SJCRH30 (cell line): ENCODE measurements around the gene EXOSC5. TPM values are rescaled to one million over a fixed set of nuclear protein-coding genes. Genes with fewer than 3 reads are reported as not detected.

ENCODE experiments used
- DNase-seq, 2 experiments: peaks; one replicate each; pipeline ENCODE4 v3.0.0-alpha.2; 2015 to 2020
- H3K27ac ChIP-seq: fragments of 250-450 bp; sonication (Bioruptor Pico); 2 replicates; pipeline ENCODE4 v1.5.1; 2020; ENCODE audit warnings: mild to moderate bottlenecking, moderate library complexity
- H3K27me3 ChIP-seq: fragments of 250-450 bp; sonication (Bioruptor Pico); 2 replicates; pipeline ENCODE4 v1.5.1; 2020; ENCODE audit warnings: mild to moderate bottlenecking, moderate library complexity
- H3K36me3 ChIP-seq: fragments of 250-450 bp; sonication (Bioruptor Pico); 2 replicates; pipeline ENCODE4 v1.5.1; 2020; ENCODE audit warnings: mild to moderate bottlenecking, moderate library complexity
- H3K4me1 ChIP-seq: fragments of 250-450 bp; sonication (Bioruptor Pico); 2 replicates; pipeline ENCODE4 v1.5.1; 2020; ENCODE audit warnings: mild to moderate bottlenecking, moderate library complexity
- H3K4me3 ChIP-seq: fragments of 250-450 bp; sonication (Bioruptor Pico); 2 replicates; pipeline ENCODE4 v1.5.1; 2020; ENCODE audit warnings: mild to moderate bottlenecking, moderate library complexity
- H3K9me3 ChIP-seq: fragments of 250-450 bp; sonication (Bioruptor Pico); replicated peaks from 2 replicates; pipeline ENCODE4 v1.5.1; 2020; ENCODE audit warnings: mild to moderate bottlenecking, moderate library complexity
- total RNA-seq: library from RNA; depleted of rRNA; stranded (reverse); fragments of >200 nt; shearing (Covaris generic); gene quantifications from 2 replicates; pipeline ENCODE4 v1.2.3, GENCODE V29; 2014; rRNA removed

EXOSC5 gene
- total RNA-seq, 1 experiment from 2014 or later: 59.9 TPM

DNA sequence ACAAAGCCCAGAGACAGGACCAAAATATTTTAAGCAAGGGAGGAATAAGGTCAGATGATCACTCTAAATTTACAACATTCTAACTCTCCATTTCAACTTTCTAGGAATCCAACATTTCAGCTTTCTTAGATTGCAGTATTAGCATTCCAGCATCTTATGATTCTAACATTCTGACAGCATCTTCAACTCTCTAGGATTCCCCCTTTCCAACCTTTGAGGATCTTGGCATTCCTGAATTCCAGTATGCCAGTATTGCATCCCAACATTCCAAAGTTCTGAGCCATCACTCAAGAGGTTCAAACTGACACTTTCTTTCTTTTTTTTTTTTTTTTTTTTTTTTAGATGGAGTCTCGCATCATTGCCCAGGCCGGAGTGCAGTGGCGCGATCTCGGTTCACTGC is 57.2 kb downstream of the EXOSC5 start:
- Histone ChIP-seq H3K9me3 (no peaks in the 10 kb centered on the region), H3K27me3 (no peaks in the 10 kb centered on the region), H3K4me3 (no peak overlapping the region), H3K4me1 (no peaks in the 10 kb centered on the region), H3K36me3 (peaks cover 52% of the 10 kb centered on the region), H3K27ac (no peak overlapping the region)
- no peak for DNase-seq

Other genes with a start within 250 kb of the EXOSC5 start
- gene CYP2S1, start 204.1 kb downstream of the EXOSC5 start, total RNA-seq: not detected in 2 replicates
- 24.1 and 25.1 TPM in 2 replicates for gene AXL, start 178.1 kb downstream of the EXOSC5 start, total RNA-seq
- 260 and 274 TPM in 2 replicates for gene HNRNPUL1, start 133.0 kb downstream of the EXOSC5 start, total RNA-seq
- 19.6 and 20.0 TPM in 2 replicates for gene CCDC97, start 87.2 kb downstream of the EXOSC5 start, total RNA-seq
- 11.0 and 12.7 TPM in 2 replicates for gene TGFB1, start 43.4 kb downstream of the EXOSC5 start, total RNA-seq
- gene B9D2, start 33.2 kb downstream of the EXOSC5 start, total RNA-seq: 2.8 and 2.9 TPM in 2 replicates
- gene TMEM91, start 20.8 kb downstream of the EXOSC5 start, total RNA-seq: 1.6 and 1.7 TPM in 2 replicates
- gene BCKDHA, start 459 bp upstream of the EXOSC5 start, total RNA-seq: 59.3 and 64.2 TPM in 2 replicates
- 10.6 TPM in 2 replicates for gene B3GNT8, start 30.0 kb upstream of the EXOSC5 start, total RNA-seq
- 88.6 and 91.7 TPM in 2 replicates for gene DMAC2, start 42.6 kb upstream of the EXOSC5 start, total RNA-seq
- not detected in 2 replicates for gene ERICH4, start 45.8 kb upstream of the EXOSC5 start, total RNA-seq
- 5.5 and 5.6 TPM in 2 replicates for gene CEACAM21, start 178.8 kb upstream of the EXOSC5 start, total RNA-seq
- gene CEACAM4, start 229.7 kb upstream of the EXOSC5 start, total RNA-seq: not detected in 2 replicates